ENCODE data around the gene OR1S2. TPM values are rescaled to one million over a fixed set of nuclear protein-coding genes. Genes with fewer than 3 reads are reported as not detected.

OR1S2 gene
- total and polyA plus RNA-seq, 9 of the 15 experiments (the other 6 are each of a cell fraction or from before 2014, with no cell fraction given): not detected

DNA sequence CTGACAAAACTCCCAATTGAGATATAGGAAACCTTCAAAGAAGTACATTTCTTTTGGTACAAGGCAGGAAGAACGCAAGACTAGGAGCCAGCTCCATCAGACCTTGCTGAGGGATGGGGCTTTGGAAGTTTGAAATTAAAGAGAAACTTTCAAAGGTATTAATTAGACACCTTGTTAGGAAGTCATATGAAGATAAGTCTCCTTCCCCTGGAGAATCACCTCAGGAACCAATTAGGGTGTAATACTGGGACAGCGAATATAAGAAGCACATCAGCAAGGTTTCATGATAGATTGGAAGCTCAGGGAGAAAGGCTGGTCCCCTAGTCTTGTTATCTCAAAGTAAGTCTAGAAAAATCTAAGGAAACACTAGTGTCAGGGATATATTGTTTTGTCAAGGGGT lies 15.2 kb downstream of the OR1S2 start, which contains the start of gene OR9Q2:
OR9Q2 (plus strand) TSS at position 301 of the 400 bp plus-strand sequence. CDS start 1,421 bp downstream, outside the sequence.
- no peak within 1 kb of the TSS for H2AFZ ChIP-seq (ENCODE audit: low read depth, low read length)
- H3K9me1 ChIP-seq (ENCODE audit: control insufficient read depth, insufficient read depth, low read length): no peaks in the 10 kb centered on the region
- FAIRE-seq: no peak
- POLR2A ChIA-PET: no interaction called here
- no peak within 1 kb of the TSS for H3K27ac ChIP-seq (ENCODE audit: extremely low read depth, low read depth, low read length)
- no peak for ATAC-seq
- H3K79me2 ChIP-seq (ENCODE audit: control insufficient read depth, insufficient read depth, low read length): no peaks in the 10 kb centered on the region
- no peak for DNase-seq (ENCODE audit: extremely low read depth in 1 of 4, low spot score in 3 of 4)
- H4K20me1 ChIP-seq (replicated peaks; ENCODE audit: control insufficient read depth, insufficient read depth, low read length): no peaks in the 10 kb centered on the region
- TF ChIP-seq TRIM24 (IDR thresholded peaks at IDR 0.05) (no peak), ZNF224 (CRISPR knock-in tag; IDR thresholded peaks at IDR 0.05) (no peak), NR3C1 (CRISPR knock-in tag; IDR thresholded peaks at IDR 0.05) (no peak), ILK (tag; IDR thresholded peaks at IDR 0.05; ENCODE audit: borderline replicate concordance, low read depth) (no peak), NR2F6 (CRISPR knock-in tag; IDR thresholded peaks at IDR 0.05) (no peak)
- TF ChIP-seq, protein P1, sequence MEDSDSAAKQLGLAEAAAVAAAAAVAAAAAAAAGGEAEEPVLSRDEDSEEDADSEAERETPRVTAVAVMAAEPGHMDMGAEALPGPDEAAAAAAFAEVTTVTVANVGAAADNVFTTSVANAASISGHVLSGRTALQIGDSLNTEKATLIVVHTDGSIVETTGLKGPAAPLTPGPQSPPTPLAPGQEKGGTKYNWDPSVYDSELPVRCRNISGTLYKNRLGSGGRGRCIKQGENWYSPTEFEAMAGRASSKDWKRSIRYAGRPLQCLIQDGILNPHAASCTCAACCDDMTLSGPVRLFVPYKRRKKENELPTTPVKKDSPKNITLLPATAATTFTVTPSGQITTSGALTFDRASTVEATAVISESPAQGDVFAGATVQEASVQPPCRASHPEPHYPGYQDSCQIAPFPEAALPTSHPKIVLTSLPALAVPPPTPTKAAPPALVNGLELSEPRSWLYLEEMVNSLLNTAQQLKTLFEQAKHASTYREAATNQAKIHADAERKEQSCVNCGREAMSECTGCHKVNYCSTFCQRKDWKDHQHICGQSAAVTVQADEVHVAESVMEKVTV (CRISPR knock-in tag; IDR thresholded peaks at IDR 0.05): no peak
- TF ChIP-seq, protein P2, sequence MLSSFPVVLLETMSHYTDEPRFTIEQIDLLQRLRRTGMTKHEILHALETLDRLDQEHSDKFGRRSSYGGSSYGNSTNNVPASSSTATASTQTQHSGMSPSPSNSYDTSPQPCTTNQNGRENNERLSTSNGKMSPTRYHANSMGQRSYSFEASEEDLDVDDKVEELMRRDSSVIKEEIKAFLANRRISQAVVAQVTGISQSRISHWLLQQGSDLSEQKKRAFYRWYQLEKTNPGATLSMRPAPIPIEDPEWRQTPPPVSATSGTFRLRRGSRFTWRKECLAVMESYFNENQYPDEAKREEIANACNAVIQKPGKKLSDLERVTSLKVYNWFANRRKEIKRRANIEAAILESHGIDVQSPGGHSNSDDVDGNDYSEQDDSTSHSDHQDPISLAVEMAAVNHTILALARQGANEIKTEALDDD (IDR thresholded peaks at IDR 0.05): no peak
- H3K27me3 ChIP-seq (ENCODE audit: control insufficient read depth in 2 of 2, insufficient read depth in 2 of 2, low read length in 2 of 2): no peaks in the 10 kb centered on the region
- no peak within 1 kb of the TSS for H3K4me3 ChIP-seq
- no peaks in the 10 kb centered on the region for H3K4me1 ChIP-seq (replicated peaks in 1 of 2; ENCODE audit: control insufficient read depth in 2 of 2, insufficient read depth in 2 of 2, low read length in 2 of 2)
- H3K9ac ChIP-seq (ENCODE audit: insufficient read depth in 1 of 2, low read depth in 2 of 2, low read length in 2 of 2): no peak within 1 kb of the TSS
- H3K9me3 ChIP-seq (replicated peaks; ENCODE audit: control insufficient read depth, insufficient read depth, low read depth, low read length): no peaks in the 10 kb centered on the region
- 0% methylated on average over 2 of the region's 2 CpGs for WGBS (ENCODE audit: insufficient coverage, low coverage, missing lambda C conversion rate)
- H3K4me2 ChIP-seq (ENCODE audit: insufficient read depth, low read length): no peak within 1 kb of the TSS
- no peaks in the 10 kb centered on the region for H3K36me3 ChIP-seq (ENCODE audit: control insufficient read depth, insufficient read depth, low read length)
- in situ Hi-C loops (cut with MboI): no loop called here
- no TSS peak for BruUV-seq (replicated peaks)
- intact Hi-C loops (cut with micrococcal nuclease): no loop called here
- CTCF ChIA-PET (ENCODE audit: low intra/inter-chr PET ratio): no interaction called here
